Astrocyte (in vitro differentiated cells and primary cell): ENCODE measurements around the gene MBLAC1.

Source experiments
- CTCF ChIP-seq: IDR thresholded peaks from 2 replicates; pipeline ENCODE4 v1.5.1; 2011; ENCODE audit warnings: low read depth, mild to moderate bottlenecking, inconsistent platforms, low read length, moderate library complexity; ENCODE audit not compliant: insufficient read depth
- EZH2 ChIP-seq: IDR thresholded peaks from 2 replicates; pipeline ENCODE4 v1.6.1; 2012; ENCODE audit warnings: mild to moderate bottlenecking, low read length, inconsistent platforms; ENCODE audit not compliant: insufficient read depth

- no peak for TF ChIP-seq EZH2
- no peak for TF ChIP-seq CTCF
Measured at GRCh38 chr7:100163006-100163531, 36.3 kb downstream of the MBLAC1 start.
